HepG2 (cell line): ENCODE data around the gene ECEL1. TPM values are rescaled to one million over a fixed set of nuclear protein-coding genes. Genes with fewer than 3 reads are reported as not detected.

ENCODE experiments used
- ATF6 ChIP-seq: sonication (generic); formaldehyde crosslinking; conservative IDR thresholded peaks from 2 replicates; pipeline ENCODE4 v1.4.0; 2020; ENCODE audit warnings: missing genetic modification reagents
- FOXO4 ChIP-seq: sonication (generic); formaldehyde crosslinking; conservative IDR thresholded peaks from 2 replicates; pipeline ENCODE4 v1.8.1; 2023; ENCODE audit warnings: missing genetic modification reagents
- GABPB1 ChIP-seq: IDR thresholded peaks from 2 replicates; pipeline ENCODE4 v1.6.1; 2016; ENCODE audit warnings: mild to moderate bottlenecking, missing genetic modification reagents, moderate library complexity, missing compliant biosample characterization
- GATA4 ChIP-seq: sonication (generic); IDR thresholded peaks from 2 replicates; pipeline ENCODE4 v1.6.1; 2016; ENCODE audit warnings: antibody characterized with exemption, low read depth, borderline replicate concordance
- GTF2F1 ChIP-seq: fragments of 150-350 bp; IDR thresholded peaks from 2 replicates; pipeline ENCODE4 v1.6.1; 2014; ENCODE audit warnings: low read length
- KLF6 ChIP-seq: IDR thresholded peaks from 2 replicates; pipeline ENCODE4 v1.8.0; 2016; ENCODE audit warnings: missing biosample characterization, missing genetic modification reagents
- MNT ChIP-seq: fragments of 450-650 bp; IDR thresholded peaks from 2 replicates; pipeline ENCODE4 v1.6.1; 2016
- NCOA2 ChIP-seq: sonication (generic); formaldehyde crosslinking; IDR thresholded peaks from 2 replicates; pipeline ENCODE4 v1.8.0; 2022; ENCODE audit warnings: inconsistent platforms
- NKX3-1 ChIP-seq: sonication (generic); formaldehyde crosslinking; IDR thresholded peaks from 2 replicates; pipeline ENCODE4 v1.5.0; 2020; ENCODE audit warnings: missing genetic modification reagents
- PATZ1 ChIP-seq: sonication (generic); formaldehyde crosslinking; IDR thresholded peaks from 2 replicates; pipeline ENCODE4 v1.4.0; 2020; ENCODE audit warnings: missing genetic modification reagents
- YEATS4 ChIP-seq: sonication (generic); formaldehyde crosslinking; IDR thresholded peaks from 2 replicates; pipeline ENCODE4 v1.4.0; 2020; ENCODE audit warnings: missing genetic modification reagents, borderline replicate concordance
- ZBTB7B ChIP-seq: sonication (generic); formaldehyde crosslinking; IDR thresholded peaks from 2 replicates; pipeline ENCODE4 v1.4.0; 2020; ENCODE audit warnings: missing genetic modification reagents
- ZFAT ChIP-seq: sonication (generic); formaldehyde crosslinking; conservative IDR thresholded peaks from 2 replicates; pipeline ENCODE4 v1.8.1; 2023; ENCODE audit warnings: missing genetic modification reagents, inconsistent platforms
- ZFX ChIP-seq: sonication (generic); formaldehyde crosslinking; IDR thresholded peaks from 2 replicates; pipeline ENCODE4 v1.4.0; 2020; ENCODE audit warnings: mild to moderate bottlenecking, low read depth, missing genetic modification reagents, moderate library complexity
- ZFY ChIP-seq: sonication (generic); formaldehyde crosslinking; IDR thresholded peaks from 2 replicates; pipeline ENCODE4 v1.4.0; 2020; ENCODE audit warnings: missing genetic modification reagents
- ZNF639 ChIP-seq: conservative IDR thresholded peaks from 2 replicates; pipeline ENCODE4 v1.6.1; 2018; ENCODE audit warnings: missing genetic modification reagents
- ZNF749 ChIP-seq: sonication (generic); formaldehyde crosslinking; IDR thresholded peaks from 2 replicates; pipeline ENCODE4 v1.8.0; 2022; ENCODE audit warnings: mild to moderate bottlenecking, missing genetic modification reagents, moderate library complexity, borderline replicate concordance
- ZNF761 ChIP-seq: sonication (generic); formaldehyde crosslinking; conservative IDR thresholded peaks from 2 replicates; pipeline ENCODE4 v1.4.0; 2020; ENCODE audit warnings: mild to moderate bottlenecking, missing genetic modification reagents
- polyA plus RNA-seq, 8 experiments: library from polyadenylated mRNA; depleted of rRNA in 3 of 8; stranded (reverse) in 7 of 8; unstranded in 1 of 8; fragments of >200 nt; fragmentation: Illumina TruSeq in 4 of 8; extraction: Trizol in 4 of 8; gene quantifications; 2 replicates each; pipeline versions ENCODE4 v1.2.1 to v1.2.3, GENCODE V29; 2011 to 2016; ENCODE audit warnings: low read depth in 4 of 8, missing spikeins in 1 of 8, mixed read lengths in 1 of 8; ENCODE audit not compliant: insufficient read depth in 1 of 8
- total RNA-seq, 5 experiments: library from RNA; depleted of rRNA; stranded (reverse); fragments of >200 nt; fragmentation: Illumina TruSeq; extraction: Trizol; gene quantifications; 2 replicates each; pipeline ENCODE4 v1.2.3, GENCODE V29; 2016; ENCODE audit warnings: low read depth in 1 of 5

ECEL1 gene
- total and polyA plus RNA-seq, 2 of the 13 experiments (the other 11 are each of a cell fraction or from before 2014, with no cell fraction given) = not detected

GRCh38 chr2:232432598-232433184 lies 54.9 kb downstream of the ECEL1 start (continued):
- TF ChIP-seq MNT = no peak
- TF ChIP-seq ZNF761 (CRISPR knock-in tag) = no peak
- no peak for TF ChIP-seq KLF6 (CRISPR knock-in tag)
- TF ChIP-seq GABPB1 (CRISPR knock-in tag) = peak; percentile 12; the same call in 1 of the 2 replicates
- no peak for TF ChIP-seq PATZ1 (CRISPR knock-in tag)
- TF ChIP-seq ZBTB7B (CRISPR knock-in tag) = no peak
- 0 out of 2 replicates have a peak, but pooled peaks have one; percentile 34 for TF ChIP-seq ZNF749
- no peak for TF ChIP-seq GTF2F1
- TF ChIP-seq ZFY (CRISPR knock-in tag) = peak; percentile 40; the same call in 1 of the 2 replicates
- TF ChIP-seq ZFAT = no peak
- no peak for TF ChIP-seq GATA4
- TF ChIP-seq NKX3-1 (CRISPR knock-in tag) = no peak
- TF ChIP-seq ZNF639 (CRISPR knock-in tag) = no peak
- no peak for TF ChIP-seq NCOA2
- no peak for TF ChIP-seq FOXO4 (CRISPR knock-in tag)
- no peak for TF ChIP-seq ATF6 (CRISPR knock-in tag)
- TF ChIP-seq ZFX (CRISPR knock-in tag) = peak; percentile 30; the same call in 1 of the 2 replicates
- TF ChIP-seq YEATS4 (CRISPR knock-in tag) = no peak
